NOMO-1 treated with dmso at 0.1 percent for 144 hours (cell line): ENCODE measurements around the gene LGALS3.

Experiments used
- DNase-seq: peaks from one replicate; lab custom pipeline; 2025; ENCODE audit not compliant: unreplicated experiment; lab: John Stamatoyannopoulos, UW

Gene LGALS3

DNA sequence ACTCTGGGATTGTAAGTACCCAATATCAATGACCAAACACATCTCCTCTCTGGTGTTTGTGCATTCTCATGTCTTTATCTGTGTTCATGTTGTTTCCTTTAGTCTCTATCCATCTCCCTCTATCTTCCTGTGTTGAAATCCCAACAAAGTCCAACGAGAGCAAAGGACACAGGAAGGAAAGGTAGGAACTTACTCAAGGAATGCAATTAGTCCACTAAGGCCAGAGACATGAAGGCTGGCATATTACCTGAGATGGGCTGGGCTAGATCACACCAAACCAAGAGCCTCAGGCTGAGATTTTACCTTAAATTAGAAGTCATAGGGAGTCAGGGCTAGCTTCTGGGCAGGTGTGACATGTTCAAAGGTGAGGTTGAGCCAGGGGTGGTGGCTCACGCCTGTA, 14.3 kb upstream of the LGALS3 start:
- DNase-seq: no peak

GRCh38 chr14:55115460-55115859, 13.6 kb upstream of the LGALS3 start:
- DNase-seq: no peak

DNA sequence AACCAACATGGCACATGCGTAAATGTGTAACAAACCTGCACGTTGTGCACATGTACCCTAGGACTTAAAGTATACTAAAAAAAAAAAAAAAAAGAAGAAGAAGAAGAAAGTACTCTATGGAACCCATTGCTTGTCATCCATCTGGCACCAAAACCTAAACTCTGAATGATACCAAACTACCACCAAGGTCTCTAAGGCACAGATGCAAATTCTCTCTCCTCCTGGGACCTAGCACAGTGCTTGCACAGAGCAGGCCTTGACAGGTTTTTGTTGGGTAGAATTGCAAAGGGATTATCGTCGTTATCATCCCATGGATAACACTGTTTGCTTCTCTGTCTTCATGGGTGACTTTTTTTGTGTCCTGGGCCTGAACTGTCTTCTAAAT, 13.2 kb upstream of the LGALS3 start:
- no peak for DNase-seq

- DNase-seq: peak; percentile 17
Measured at GRCh38 chr14:55116246-55117030, 12.6 kb upstream of the LGALS3 start.

GRCh38 chr14:55117803-55118441, 11.1 kb upstream of the LGALS3 start:
- peak; percentile 70 for DNase-seq

- DNase-seq: no peak
Measured at GRCh38 chr14:55118761-55119160, 10.3 kb upstream of the LGALS3 start.

DNA sequence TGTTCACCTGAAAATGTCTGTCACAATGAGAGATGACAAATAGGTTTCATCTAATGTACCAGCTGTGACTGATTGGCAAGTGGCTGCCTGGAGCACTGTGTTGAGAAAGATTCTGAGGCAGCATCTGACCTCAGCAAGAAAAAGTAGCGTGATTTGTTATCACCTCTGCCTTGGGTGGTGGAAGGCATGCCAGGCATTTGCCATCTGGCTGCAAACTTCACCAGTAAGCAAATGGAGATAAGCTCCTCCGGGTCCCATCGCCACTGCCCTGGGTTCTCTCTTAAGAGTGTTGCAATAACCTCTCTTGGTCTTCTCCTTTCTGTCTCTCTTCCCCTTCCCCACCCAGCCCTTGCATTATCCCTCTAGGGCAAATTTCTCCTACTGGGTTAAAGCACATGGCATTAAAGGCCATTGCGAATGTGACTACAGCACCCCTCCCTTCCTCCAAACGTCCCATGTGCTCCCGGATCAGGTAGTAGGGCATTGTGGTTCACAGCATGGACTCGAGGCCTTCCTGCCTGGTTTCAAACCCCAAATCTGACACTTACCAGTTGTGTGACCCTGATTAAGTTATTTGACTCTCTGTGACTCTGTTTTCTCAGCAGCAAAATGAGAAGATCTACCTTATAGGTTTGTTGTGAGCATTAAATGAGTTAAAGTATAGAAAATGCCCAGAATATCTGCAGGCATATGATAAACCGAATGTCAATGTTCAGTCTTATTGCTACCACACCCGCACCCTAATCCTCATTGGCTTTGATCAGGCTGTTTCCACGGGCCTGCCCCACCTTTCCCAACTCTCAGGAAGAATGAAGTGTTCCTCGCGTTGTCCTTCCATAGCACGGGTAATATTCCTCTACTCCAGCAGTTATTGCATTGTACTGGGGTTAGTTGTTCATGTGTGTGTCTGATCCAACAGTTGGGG, 8.2 kb upstream of the LGALS3 start:
- DNase-seq: peak; percentile 34

DNA sequence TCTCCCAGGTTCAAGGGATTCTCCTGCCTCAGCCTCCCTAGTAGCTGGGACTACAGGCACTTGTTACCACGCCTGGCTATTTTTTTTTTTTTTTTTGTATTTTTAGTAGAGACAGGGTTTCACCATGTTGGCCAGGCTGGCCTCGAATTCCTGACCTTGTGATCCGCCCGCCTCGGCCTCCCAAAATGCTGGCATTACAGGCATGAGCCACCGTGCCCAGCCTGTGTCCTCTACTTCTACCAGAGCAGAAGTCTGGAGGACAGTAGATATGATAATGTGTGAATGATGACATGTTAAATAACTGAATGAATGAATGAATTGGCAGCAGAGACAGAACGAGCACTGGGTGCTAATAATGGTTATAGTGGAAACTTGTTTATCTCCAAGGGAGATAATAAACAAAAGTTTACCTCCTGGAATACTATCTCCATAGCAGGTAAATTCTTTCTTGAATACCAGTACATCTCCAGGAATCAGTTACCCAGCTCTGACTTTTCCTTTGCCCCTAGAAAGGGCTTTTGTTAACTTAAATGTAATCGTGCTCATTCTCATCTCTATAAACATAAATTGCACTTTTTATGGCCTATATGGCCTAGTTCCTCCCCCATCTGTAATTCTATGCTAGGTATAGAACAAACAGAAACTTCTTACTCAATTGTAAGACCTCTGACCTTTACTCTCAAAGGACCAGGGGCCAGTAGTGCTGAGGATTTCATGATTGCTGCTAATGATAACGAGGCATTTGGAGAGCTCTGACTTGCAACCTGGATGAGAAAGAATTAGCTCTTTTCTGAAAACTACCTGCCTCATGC, 7.2 kb upstream of the LGALS3 start:
- no peak for DNase-seq

- DNase-seq: no peak
Measured at GRCh38 chr14:55122440-55122986, 6.5 kb upstream of the LGALS3 start.

- no peak for DNase-seq
Measured at GRCh38 chr14:55123101-55123500, 6.0 kb upstream of the LGALS3 start.

DNA sequence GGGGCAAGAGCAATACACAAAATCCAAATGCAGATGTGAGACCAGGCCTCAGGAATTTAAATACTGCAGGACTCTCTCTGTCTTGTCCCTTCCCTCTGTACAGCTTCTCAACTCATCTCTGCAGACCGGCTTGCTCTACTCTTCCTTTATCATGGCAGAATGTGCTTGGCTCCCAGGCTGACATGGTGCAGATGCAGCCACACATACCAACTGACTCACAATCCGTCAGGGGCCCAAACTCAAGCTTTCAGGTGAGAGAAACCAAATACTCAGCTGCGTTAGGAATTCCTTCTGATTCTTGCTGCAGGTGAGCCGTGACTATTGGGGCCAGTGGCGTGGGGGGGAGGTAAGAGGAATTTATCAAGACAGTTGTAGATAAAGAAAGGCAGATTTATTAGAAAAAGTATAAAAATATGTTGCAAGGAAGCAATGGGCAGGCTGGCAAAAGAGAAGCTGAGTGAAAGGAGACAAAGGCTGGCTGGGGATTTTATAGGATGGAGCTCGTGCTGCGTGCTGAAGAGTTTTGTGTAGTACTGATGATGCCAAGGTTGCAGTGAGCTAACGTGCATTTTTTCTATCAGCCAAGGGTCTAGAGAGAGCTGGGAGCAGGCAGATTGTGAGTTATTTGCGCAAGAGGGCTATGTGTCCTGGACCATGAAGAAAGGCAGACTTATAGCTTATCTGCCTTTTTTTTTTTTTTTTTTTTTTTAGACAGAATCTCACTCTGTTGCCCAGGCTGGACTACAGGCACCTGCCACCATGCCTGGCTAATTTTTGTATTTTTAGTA, 5.0 kb upstream of the LGALS3 start:
- no peak for DNase-seq

DNA sequence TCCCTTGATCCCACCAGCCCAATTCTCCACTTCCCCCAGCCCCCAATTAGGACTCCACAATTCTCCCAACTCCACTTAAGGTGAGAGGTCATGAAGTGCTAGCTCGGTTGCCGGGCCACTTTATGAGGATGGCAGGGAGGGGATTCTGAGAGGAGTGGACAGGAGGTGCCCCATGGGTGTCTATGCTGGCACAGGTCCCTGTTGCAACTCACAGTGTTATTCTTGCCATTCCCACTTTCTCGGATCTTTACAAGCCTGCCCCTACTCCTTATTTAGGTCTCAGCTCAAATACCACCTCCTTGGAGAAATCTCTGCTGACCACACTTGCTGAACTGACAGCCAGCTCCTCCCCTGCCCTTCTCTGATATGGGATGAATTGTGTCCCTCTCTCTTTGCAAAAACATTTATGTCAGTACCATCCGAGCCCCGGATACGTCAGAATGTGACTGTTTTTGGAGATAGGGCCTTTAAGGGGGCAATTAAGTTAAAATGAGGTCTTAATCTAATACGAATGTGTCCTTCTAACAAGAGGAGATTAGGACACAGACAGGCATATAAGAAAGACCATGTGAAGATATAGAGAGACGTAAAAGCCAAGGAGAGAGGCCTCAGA, 4.2 kb upstream of the LGALS3 start:
- no peak for DNase-seq

DNA sequence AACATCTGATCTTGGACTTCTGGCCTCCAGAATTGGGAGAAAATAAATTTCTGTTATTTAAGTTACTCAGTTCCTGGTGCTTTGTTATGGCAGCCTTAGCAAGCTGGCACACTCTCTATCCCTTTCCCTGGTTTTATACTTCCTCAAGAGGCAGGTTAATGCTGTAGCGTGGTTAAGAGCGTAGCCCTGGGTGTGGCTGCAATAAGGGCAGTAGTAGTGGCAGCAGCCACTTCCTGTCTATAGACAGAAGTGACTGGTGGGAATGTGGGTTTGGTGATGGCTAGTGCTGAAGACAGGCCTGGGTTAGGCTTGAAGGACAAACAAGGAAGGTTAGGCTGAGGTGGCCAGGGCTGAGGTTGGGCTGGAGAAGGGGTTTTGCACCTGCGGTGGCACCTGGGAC, 3.6 kb upstream of the LGALS3 start:
- peak; percentile 89 for DNase-seq

DNA sequence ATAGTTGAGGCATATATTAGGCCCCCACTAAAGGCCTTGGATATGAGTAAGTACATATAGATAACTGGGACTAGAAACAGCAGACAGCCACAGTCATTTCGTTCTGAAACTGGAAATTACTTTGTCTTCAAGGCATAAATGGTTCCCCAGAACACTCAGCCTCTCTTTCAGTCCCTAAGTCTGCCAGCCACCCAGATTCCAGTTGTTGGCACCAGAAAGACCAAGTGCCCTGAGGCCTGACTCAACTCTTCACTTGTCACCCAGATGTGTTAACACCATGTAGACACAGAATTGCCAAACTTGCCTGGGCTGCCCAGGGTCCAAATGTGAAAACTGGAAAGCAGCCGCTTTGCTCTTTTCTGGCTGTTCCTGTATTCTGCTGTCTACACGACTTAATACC, 3.0 kb upstream of the LGALS3 start:
- no peak for DNase-seq

GRCh38 chr14:55126932-55127459, 2.1 kb upstream of the LGALS3 start:
- peak; percentile 60 for DNase-seq

DNA sequence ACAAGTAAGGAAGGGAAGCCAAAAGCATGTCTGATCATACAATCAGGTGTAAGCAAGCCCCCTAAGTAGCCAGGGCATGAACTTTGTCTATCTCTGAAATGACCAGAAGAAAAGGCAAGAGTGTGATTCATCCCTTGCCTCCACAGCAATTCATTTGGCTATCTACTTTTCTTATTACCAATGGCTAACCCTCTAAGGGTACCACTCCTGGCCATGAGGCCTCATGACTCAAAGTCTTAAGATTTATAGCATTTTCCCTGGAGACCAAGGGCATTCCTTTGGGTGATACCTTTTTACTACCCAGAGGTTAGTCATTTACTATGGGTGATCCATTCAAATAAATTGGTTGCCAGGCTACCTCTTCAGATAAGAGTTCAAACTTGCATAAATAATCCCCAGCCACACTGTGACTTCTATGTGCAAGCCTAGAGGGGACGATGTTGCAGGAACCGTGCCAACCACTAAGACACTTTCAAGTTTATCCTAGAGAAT, 1.5 kb upstream of the LGALS3 start:
- no peak for DNase-seq

DNA sequence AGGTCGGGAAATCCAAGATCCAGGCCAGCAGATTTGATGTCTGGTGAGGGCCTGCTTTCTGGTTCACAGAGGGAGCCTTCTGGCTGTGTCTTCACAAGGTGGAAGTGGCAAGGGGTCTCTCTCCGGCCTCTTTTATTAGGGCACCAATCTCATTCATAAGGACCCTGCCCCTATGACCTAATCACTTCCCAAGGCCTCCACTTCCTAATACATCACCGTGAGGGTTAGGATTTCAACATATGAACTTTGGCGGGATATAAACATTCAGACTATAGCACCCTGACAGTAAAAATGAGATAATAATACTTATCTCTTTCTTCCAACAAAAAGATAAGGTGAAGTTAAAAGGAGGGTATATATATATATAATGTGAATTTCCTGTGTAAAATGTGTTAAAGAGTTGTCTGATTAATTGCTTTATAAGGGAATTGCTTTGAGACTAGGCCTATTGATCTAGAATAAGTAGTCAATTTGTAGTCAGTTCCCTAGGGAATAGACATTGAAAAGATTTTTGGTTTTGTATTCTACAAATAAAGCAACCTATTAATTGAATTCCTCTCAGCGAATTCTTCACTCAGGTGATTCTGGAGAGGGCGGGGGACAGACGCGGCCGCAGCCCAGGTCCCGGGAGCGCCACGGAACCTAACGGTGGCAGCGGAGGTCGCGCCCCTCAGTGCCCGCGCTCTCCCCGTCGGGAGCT, 516 bp upstream of the LGALS3 start:
- no peak for DNase-seq

GRCh38 chr14:55129428-55130195, 560 bp downstream of the LGALS3 start:
- DNase-seq: no peak
